Subcutaneous adipose tissue (tissue), 4 donors: Measurements from ENCODE around the gene SEM1. TPM values are rescaled to one million over a fixed set of nuclear protein-coding genes. Genes with fewer than 3 reads are reported as not detected.

Experiments used
- total RNA-seq, 4 donors: library from RNA; depleted of rRNA; stranded (reverse); fragments of >200 nt; gene quantifications; one replicate each; pipeline ENCODE4 v1.1.0, GENCODE V29; 2016
- TF ChIP-seq, protein P1 (sequence below): fragments of 450-650 bp; IDR thresholded peaks from one replicate; pipeline ENCODE4 v1.5.1; 2016; ENCODE audit warnings: low read depth, mild to moderate bottlenecking, control low read depth, antibody characterized with exemption, moderate library complexity

Gene SEM1
- total RNA-seq, 4 donors from 2014 or later, result 10.9 to 33.6 (median 13.5) TPM

DNA sequence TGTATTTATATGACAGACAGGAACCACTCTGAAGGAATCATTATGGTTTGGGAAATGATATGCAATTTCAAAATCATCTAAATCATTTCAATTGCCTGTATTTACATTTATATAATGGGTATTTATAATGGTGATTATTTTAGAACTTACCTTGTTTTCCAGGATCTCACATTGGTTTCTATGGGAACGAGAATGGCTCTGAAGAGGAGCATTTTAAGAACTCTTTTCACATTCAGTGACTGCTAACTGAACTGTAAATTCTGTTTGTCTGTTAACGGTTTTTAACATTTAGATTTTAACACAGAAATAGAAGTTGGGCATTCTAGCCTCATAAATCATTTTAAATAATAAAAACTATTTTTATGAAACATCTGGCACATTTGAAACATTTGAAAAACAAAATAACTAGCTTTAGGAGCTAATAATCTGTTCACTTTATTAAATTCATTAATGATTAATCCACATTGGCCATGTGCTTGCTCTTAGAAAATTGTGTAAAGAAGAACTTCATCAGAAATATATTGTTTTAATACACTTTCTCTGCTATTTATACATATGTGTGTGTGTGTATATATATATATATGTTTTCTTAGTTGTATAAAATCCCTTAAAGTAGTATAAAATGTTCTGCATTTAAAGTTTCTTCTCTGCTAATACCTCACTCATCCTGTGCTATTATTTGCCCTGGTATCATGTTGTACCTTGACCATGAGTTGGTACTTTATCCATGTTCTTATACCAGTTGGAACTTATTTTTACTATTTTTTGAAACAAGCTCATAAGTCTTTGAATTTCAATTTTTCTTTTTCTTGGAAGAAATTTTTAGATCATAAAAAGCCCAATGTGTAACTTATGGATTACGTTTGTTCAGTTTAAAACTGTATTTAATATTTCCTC is 8.7 kb upstream of the SEM1 start:
- TF ChIP-seq, protein P1, sequence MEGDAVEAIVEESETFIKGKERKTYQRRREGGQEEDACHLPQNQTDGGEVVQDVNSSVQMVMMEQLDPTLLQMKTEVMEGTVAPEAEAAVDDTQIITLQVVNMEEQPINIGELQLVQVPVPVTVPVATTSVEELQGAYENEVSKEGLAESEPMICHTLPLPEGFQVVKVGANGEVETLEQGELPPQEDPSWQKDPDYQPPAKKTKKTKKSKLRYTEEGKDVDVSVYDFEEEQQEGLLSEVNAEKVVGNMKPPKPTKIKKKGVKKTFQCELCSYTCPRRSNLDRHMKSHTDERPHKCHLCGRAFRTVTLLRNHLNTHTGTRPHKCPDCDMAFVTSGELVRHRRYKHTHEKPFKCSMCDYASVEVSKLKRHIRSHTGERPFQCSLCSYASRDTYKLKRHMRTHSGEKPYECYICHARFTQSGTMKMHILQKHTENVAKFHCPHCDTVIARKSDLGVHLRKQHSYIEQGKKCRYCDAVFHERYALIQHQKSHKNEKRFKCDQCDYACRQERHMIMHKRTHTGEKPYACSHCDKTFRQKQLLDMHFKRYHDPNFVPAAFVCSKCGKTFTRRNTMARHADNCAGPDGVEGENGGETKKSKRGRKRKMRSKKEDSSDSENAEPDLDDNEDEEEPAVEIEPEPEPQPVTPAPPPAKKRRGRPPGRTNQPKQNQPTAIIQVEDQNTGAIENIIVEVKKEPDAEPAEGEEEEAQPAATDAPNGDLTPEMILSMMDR, result no peak

DNA sequence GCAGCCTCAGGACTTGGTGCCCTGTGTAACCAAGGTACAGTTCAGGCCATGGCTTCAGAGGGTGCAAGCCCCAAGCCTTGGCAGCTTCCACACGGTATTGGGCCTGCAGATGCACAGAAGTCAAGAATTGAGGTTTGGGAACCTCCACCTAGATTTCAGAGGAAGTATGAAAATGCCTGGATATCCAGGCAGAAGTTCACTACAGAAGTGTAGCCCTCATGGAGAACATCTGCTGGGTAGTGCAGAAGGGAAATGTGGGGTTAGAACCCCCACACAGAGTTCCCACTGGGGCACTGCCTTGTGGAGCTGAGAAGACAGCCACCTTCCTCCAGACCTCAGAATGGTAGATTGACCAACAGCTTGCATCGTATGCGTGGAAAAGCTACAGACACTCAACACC is 3.4 kb upstream of the SEM1 start:
- TF ChIP-seq, protein P1, result no peak

DNA sequence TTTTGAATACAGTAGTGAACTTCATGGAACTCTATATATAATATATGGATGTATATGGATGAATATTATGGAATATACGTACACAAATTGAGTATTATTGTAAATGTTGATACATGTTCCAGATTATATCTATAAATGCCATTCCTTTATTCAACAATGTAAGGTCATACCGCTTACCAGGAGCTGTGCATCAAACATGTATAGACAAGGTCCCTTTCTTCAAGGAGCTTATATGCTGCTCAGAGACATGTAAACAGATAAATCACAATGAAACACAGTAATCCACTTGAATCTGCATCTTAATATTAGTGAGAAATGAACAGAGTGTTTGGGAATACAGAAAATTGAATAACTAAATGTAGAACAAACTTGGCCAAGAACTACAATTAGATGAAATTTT is 898 bp upstream of the SEM1 start:
- TF ChIP-seq, protein P1, result no peak

DNA sequence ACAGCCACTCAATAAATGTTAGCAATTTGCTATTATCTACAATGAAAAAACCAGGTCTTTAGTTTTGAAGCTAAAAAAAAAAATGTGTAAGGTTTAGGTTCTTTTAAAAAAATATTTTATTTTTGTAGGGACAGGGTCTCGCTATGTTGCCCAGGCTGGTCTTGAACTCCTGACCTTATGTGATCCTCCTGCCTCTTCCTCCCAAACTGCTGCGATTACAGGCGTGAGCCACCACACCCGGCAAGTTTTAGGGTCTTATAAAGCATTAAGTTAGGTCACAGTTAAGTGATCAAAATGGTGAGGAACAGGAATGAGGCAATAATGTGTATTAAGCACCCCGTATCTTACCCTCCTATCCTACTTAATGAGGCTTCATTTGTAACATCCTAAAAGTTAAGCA is 774 bp downstream of the SEM1 start:
- TF ChIP-seq, protein P1, result no peak

DNA sequence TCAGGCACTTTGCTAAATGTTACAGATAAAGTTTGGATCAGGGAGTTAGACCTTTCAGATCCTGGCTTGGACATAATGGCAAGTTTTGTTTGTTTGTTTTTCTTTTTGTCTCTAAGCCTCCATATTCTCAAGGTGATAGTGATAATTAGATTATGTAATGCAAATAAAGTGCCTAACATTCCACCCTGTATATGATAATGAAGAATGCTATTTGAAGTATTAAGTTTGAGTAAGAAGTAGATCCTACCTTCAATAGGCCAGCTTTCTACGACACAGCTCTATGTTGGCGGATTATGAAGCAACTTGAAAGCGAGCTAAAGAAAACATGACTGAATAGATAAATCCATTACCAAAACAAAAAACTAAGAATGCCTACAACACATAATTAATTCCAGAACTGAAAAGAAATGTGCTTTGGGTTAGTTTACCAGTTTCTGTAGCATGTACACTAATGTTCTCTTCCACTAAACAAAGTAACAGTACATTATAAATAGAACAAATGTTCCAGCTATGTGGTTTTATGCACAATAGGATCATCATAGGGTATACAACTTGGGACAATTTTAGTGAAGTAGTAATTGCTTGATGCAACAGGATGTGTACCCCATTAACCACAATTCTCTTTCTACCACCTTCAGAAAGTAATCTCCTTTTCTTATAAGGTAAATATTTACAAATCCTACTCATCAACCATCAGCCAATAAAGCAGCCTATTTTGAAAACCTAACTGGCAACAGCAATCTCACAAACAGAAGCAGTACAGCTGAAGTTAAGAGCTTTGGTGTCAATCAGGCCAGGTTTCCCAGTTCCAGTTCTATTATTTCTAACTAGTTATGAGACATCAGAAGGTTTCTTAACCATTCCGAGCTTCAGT is 1.5 kb downstream of the SEM1 start:
- TF ChIP-seq, protein P1, result no peak

DNA sequence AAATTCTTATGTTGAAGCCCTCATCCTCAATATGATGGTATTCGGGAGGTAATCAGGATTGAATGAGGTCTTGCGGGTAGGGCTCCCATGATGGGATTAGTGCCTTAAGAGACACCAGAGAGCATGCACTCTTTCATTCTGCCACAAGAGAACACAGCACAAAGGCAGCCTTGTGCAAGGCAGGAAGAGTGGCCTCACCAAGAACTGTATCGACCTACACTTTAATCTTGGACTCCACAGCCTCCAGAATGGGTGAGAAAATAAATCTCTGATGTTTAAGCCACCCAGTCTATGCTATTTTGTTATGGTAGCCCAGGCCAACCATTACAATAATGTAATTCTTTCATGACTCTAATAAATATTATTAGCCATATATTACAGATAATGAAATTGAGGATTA is 8.4 kb downstream of the SEM1 start:
- TF ChIP-seq, protein P1, result no peak

DNA sequence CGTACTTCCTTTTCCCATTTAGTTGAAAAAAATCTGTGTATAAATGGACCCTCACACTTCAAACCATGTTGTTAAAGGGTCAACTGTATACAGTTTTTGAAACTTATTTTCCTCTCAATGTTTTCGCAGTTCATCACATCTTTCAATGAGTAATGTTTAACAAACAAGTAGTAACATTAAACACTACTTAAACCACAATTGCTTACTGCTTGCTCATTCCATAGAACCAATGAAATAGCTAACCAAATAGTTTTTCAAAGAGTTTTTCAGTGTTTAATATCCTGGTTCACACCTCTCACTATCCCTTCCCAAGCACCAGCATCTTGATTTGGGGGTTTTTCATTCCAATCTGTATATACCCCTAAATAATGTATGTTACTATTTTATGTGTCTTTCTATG is 9.1 kb downstream of the SEM1 start:
- TF ChIP-seq, protein P1, result no peak
